ENCODE results near the gene CT47C1.

Gene CT47C1

DNA sequence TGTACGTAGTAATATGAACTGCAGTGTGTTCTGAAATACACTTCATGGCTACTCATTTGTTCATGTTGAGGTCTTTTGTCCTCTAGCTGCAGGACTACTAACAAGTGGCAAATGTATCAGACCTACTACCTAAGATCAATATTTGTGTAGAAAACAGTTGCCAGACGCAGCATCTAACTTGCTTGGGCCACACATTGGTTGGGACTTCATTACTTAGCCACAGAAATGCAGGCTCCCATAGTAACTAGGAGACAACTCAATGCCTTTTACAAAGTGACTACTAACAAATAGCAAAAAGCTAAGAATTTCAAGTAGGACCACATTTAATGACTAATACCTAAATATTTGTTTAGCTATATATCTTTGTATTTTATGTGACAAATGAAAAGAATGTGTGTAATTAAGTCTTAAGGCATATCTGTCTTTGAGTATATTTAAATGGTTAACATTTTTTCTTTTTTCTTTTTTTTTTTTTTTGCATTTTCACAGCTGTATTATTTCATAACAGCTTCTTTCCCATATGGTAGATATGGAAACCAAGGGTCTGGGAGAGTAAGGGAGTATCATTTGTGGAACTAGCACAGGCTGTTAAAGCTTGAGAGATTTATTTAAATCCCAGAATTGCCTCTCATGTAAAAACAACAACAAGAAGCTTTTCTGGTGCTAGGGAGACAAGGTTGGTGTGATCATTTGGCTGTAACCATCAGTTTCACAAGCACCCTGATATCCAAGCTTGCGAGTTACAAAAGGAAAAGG is 2.7 kb downstream of the CT47C1 start:
- DNase-seq: no peak

DNA sequence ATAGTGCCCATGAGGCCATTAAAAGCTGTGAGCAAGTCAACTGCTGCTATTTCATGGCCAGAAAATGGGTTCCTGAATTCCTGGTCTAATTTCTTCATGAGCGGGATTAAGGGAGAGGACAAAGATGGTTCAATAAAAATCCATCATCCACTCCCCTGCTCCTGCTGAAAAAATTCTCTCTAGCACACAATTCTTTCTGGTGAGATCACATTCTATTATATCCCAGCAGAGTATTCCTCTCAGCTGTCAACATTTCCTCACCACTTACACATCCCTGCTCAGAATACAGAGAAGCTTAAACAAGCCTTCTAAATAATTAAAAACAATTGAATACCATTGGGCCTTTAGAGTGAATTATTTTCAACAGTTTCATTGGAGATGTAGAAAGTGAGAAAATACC is 9.5 kb downstream of the CT47C1 start:
- no peak for DNase-seq

DNA sequence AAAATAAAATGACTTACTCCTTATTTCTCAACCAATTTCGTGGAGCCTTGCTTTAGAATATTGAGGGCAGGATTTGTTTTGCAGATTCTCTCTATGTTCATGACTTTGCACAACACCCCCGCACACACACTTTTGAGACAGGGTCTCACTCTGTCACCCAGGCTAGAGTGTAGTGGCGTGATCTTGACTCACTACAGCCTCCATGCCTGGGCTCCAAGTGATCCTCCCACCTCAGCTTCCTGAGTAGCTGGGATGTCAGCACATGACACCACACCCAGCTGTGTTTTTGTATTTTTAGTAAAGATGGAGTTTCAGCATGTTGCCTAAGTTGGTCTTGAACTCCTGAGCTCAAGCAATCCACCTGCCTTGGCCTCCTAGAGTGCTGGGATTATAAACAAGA is 12.0 kb downstream of the CT47C1 start:
- no peak for DNase-seq

DNA sequence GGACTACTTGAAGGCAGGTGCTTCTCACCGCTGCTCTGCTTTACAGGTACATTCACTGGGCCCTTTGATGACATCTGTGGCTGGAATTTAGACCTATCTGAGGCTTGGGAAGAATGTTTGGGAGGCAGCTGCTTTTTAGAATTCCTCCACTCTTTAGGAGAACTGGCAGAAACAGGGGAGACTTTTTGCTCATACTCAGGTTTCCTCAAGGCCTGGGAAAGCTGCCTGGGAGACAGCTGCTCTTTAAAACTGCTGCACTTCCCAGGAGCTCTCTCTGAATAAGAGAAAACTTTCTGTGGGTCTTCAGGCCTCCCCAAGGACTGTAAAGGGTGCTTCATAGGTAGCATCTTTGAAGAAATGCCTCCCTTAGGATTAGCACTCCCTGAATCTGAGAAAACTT is 14.3 kb downstream of the CT47C1 start:
- DNase-seq: no peak

DNA sequence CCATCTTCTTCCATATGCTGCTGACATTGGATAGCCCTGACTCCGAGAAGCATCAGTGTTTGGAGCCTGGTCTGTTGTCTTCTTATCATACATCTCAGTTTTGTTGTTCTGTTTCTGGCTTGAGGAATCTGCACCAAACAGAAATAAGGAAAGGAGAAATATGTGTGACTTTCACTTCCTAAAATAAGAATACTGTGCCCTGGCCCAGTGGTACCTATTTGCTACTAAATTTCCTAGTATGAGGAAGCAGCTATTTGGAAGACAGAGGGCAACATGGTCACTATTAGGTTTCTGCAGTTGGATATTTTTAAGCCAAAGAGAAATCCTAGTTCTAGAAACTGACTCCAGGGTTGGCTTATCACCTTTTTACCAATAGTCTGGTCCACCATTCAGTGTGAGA is 16.8 kb downstream of the CT47C1 start:
- no peak for DNase-seq

GRCh38 chrX:119090627-119091026 is 17.8 kb downstream of the CT47C1 start:
- DNase-seq: no peak

DNA sequence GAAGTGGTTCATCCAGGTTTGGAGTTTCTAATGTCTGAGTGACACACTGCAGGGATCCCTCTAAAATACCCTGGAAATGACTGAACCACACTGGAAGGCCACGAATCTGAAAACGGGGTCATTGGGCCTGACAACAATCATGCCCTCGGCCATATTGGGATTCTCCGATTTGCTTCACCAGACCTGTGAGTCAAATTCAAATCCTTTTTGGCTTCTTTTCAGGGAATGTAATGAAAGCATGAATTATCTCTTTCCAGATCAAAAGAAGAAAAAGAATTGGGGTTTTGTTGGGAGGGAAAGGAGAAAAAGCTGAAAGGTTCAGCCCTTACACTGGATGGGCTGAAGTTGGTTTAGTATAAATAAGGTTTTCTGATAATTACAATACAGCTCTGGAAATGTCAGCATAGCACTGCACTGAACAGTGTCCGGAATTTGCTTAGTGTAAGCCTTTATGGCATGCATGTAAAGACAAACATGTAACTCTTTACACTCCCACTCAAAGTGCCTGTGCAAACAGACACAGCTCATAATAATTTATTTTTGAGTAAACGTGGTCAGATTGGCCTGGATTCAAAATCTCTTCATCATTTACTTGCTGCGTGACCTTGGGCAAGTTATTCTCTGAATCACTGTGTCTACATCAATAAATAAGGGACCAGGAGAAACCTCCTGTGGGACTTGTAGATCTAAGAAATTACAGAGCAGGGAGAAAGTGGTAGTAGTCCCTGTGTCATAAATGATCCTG is 21.4 kb downstream of the CT47C1 start:
- DNase-seq: no peak

DNA sequence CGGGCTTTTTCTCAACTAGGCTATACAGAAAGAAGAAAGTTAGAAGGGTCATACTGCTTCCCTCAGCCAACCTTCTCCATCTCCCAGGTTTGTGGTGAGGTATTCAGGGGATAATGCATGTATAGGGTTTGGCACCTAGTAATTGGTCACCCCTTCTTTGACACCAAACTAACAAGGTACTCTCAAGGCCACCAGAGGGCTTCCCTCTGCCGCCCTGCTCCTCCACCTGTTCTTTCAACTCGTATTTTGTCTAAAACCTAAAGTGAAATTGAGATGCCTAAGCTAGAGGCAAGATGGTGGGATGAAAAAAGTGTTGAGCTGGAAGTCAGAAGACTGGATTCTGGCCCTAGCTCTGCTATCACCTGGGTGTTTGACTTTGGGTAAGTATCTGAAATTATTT is 22.0 kb downstream of the CT47C1 start:
- no peak for DNase-seq

- DNase-seq: no peak
These were observed 23.1 kb downstream of the CT47C1 start for GRCh38 chrX:119095936-119096335.

GRCh38 chrX:119101168-119101567 is 28.4 kb downstream of the CT47C1 start:
- DNase-seq: no peak

DNA sequence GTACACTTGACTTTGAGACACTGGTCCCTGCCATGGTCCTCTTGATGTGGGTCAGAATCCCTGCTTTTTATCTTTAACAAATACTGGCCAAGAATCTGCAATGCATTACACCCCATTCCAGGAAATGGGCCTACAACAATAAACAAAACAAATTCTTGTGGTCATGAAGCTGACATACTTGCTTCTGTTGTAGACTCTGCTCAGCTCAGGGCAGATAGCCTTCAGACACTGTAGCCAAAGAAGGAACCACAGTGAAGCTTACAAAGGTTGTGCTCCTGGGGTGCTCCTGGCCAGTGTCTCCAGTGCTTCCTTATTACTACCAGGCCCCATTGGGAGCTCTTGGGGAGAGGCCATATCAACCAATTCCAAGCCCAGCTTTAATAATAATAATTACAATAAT is 33.0 kb downstream of the CT47C1 start:
- no peak for DNase-seq

- no peak for DNase-seq
These were observed 34.4 kb downstream of the CT47C1 start for GRCh38 chrX:119107206-119107605.

DNA sequence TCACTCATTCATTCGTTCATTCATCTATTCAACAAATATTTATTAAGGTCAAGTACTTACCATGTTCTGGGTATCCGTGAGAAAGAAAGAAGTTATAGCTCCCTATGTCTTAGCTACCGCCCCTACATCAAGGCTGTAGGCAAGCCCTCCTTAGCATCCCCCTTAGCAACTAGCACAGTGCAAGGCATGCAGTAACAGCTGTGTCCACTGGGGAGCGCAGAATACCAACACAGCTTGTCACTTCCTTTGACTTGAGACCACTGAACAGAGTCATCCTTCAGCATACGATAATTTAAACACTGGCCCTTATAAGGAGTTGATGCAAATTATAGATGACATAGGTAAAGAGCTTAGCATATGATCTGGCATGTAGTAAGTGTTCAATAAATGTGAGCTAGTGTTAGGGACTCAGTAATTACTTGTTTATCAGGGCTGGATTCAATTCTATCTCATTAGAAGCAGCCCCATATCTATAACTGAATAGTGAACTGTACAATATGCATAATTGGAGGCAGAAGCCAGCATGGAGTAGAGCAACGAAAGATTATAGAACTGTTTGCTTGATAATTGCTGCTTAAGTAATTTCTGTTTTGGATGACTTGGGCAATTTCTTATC is 46.1 kb downstream of the CT47C1 start:
- DNase-seq: peak; percentile 80

DNA sequence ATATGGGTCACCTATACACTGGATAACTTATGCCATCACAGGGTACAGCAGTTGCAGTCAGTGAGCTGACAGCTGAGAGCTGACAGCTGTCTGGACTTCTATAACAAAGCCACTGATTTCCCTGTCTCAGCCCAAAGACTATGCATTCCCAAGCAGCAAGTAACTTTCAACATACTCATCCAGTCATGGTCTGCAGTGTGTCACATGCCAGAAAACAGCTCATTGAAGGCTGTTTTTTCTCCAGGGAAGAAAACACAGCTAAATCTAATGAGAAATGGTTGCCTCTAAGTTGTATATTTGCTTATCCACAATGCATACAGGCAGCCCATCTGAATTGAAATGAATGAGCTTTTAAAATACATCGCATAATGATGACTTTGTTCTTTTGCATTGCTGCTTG is 48.5 kb downstream of the CT47C1 start:
- DNase-seq: peak; percentile 59

Data from islet precursor cell (in vitro differentiated cells).